ENCODE measurements around the gene SAA2.

DNA sequence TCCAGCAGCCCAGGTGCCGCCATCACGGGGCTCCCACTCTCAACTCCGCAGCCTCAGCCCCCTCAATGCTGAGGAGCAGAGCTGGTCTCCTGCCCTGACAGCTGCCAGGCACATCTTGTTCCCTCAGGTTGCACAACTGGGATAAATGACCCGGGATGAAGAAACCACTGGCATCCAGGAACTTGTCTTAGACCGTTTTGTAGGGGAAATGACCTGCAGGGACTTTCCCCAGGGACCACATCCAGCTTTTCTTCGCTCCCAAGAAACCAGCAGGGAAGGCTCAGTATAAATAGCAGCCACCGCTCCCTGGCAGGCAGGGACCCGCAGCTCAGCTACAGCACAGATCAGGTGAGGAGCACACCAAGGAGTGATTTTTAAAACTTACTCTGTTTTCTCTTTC lies 17.5 kb upstream of the SAA2 start, which contains the start of gene SAA1:
- no peak for TF ChIP-seq CTCF (IDR thresholded peaks at IDR 0.05)
- no peak for TF ChIP-seq POLR2A (IDR thresholded peaks at IDR 0.05)
- no peak for TF ChIP-seq POLR2AphosphoS5 (IDR thresholded peaks at IDR 0.05)

All from transverse colon (tissue), 4 donors.